Nucleus accumbens (tissue), 56 donors: ENCODE data around the gene LIPN.

ENCODE experiments used
- DNase-seq, 56 donors: peaks; one replicate each; lab custom pipeline; 2025; lab: John Stamatoyannopoulos, UW

LIPN gene

DNA sequence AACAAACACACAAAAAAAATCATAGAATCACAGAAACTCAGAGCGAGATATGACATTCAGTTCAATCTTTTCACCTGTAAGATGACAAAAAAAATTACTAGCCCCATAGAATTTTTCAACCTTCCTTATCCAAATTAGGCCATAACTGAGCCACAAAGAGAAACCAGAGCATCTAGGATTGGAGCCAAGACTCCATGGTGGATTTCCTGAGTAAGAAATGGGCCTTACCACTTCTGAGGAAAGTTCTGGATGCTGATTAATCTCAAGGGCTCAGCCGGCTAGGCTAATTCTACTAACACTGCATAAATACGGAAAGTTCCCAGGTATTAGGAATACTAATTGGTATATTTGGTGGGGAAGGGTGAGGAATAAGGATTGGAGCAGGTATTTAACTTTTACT lies 59.5 kb downstream of the LIPN start:
- no peak for DNase-seq

- DNase-seq, result no peak
Measured at GRCh38 chr10:88820748-88821401, 61.1 kb downstream of the LIPN start.

DNA sequence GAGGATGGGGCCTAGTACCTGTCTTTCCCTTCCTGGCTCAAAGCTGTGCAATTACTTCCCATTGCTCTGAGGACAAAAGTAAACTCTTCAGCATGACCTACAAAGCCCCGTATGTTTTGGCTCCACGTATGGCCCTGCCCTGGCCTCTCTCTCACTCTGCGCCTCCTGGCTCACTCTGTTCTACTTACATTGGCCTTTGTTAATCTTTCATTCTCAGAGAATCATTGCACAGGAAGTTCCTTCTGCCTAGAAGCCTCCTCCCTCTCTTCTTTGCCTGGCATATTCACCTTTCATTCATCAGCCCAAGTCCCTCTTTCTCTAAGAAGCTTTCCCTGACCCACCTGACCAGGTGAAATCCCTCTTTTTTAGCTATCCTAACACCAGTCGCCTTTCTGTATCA lies 66.6 kb downstream of the LIPN start:
- DNase-seq, result no peak

- DNase-seq, result no peak
Measured at GRCh38 chr10:88827671-88828070, 67.9 kb downstream of the LIPN start.

- no peak for DNase-seq
Measured at GRCh38 chr10:88828310-88828709, 68.5 kb downstream of the LIPN start.
